Measurements from ENCODE around the gene MAP6D1. TPM values are rescaled to one million over a fixed set of nuclear protein-coding genes. Genes with fewer than 3 reads are reported as not detected.

MAP6D1 gene
- polyA plus RNA-seq, 5 donors: 0.47 to 4.1 (median 0.90) TPM

Other genes with a start within 250 kb of the MAP6D1 start
- 10 to 100 TPM; 27.6 to 48.8 (median 47.2) TPM for gene KLHL24, start 190.0 kb downstream of the MAP6D1 start, polyA plus RNA-seq (ENCODE audit: insufficient read depth in 1 of 5, insufficient read length in 5 of 5, low replicate concordance in 1 of 5)
- gene YEATS2, start 127.8 kb downstream of the MAP6D1 start, polyA plus RNA-seq (ENCODE audit: insufficient read depth in 1 of 5, insufficient read length in 5 of 5, low replicate concordance in 1 of 5): 10 to 100 TPM; 35.5 to 49.7 (median 42.1) TPM
- gene PARL, start 59.3 kb upstream of the MAP6D1 start, polyA plus RNA-seq (ENCODE audit: insufficient read depth in 1 of 5, insufficient read length in 5 of 5, low replicate concordance in 1 of 5): 10 to 100 TPM; 47.8 to 56.2 (median 54.7) TPM
- 10 to 100 TPM; 61.9 to 85.7 (median 85.3) TPM for gene ABCC5, start 192.3 kb upstream of the MAP6D1 start, polyA plus RNA-seq (ENCODE audit: insufficient read depth in 1 of 5, insufficient read length in 5 of 5, low replicate concordance in 1 of 5)
- not detected for gene HTR3D, start 206.2 kb upstream of the MAP6D1 start, polyA plus RNA-seq (ENCODE audit: insufficient read depth in 1 of 5, insufficient read length in 5 of 5, low replicate concordance in 1 of 5)
- under 1 TPM; 0.09 to 0.14 (median 0.11) TPM for gene HTR3C, start 227.5 kb upstream of the MAP6D1 start, polyA plus RNA-seq (ENCODE audit: insufficient read depth in 1 of 5, insufficient read length in 5 of 5, low replicate concordance in 1 of 5)

Measured in right lung (tissue), 5 donors.